ENCODE results near the gene SRSF10. TPM values are rescaled to one million over a fixed set of nuclear protein-coding genes. Genes with fewer than 3 reads are reported as not detected.

Gene SRSF10
- total and polyA plus RNA-seq, 2 donors from 2014 or later = 48.5 to 96.2 TPM

GRCh38 chr1:23924601-23925000 is 55.5 kb downstream of the SRSF10 start:
- FAIRE-seq = no peak
- Histone ChIP-seq H3K4me1 (ENCODE audit: control insufficient read depth in 2 of 3, insufficient read depth in 2 of 3, low read depth in 1 of 3, low read length in 3 of 3) (peaks cover 0 to 2% (median 0%) of the 10 kb centered on the region in 3 donors), H3K27me3 (ENCODE audit: control insufficient read depth, insufficient read depth, low read length) (no peaks in the 10 kb centered on the region), H3K9me3 (ENCODE audit: control insufficient read depth in 2 of 3, insufficient read depth in 1 of 3, low read length in 3 of 3) (no peaks in the 10 kb centered on the region), H3K27ac (ENCODE audit: low read depth in 2 of 2, low read length in 2 of 2) (no peak overlapping the region), H3K4me3 (ENCODE audit: low read length in 3 of 3) (no peak overlapping the region), H3K36me3 (ENCODE audit: control insufficient read depth in 2 of 3, insufficient read depth in 3 of 3, low read length in 3 of 3) (no peaks in the 10 kb centered on the region), H3K9ac (ENCODE audit: low read length in 3 of 3) (no peak overlapping the region)
- no peak for DNase-seq
- no peak for TF ChIP-seq CTCF (IDR thresholded peaks at IDR 0.05; ENCODE audit: borderline replicate concordance, extremely low read depth, insufficient read depth)
- intact Hi-C loops (cut with DNase I) = no loop called here

DNA sequence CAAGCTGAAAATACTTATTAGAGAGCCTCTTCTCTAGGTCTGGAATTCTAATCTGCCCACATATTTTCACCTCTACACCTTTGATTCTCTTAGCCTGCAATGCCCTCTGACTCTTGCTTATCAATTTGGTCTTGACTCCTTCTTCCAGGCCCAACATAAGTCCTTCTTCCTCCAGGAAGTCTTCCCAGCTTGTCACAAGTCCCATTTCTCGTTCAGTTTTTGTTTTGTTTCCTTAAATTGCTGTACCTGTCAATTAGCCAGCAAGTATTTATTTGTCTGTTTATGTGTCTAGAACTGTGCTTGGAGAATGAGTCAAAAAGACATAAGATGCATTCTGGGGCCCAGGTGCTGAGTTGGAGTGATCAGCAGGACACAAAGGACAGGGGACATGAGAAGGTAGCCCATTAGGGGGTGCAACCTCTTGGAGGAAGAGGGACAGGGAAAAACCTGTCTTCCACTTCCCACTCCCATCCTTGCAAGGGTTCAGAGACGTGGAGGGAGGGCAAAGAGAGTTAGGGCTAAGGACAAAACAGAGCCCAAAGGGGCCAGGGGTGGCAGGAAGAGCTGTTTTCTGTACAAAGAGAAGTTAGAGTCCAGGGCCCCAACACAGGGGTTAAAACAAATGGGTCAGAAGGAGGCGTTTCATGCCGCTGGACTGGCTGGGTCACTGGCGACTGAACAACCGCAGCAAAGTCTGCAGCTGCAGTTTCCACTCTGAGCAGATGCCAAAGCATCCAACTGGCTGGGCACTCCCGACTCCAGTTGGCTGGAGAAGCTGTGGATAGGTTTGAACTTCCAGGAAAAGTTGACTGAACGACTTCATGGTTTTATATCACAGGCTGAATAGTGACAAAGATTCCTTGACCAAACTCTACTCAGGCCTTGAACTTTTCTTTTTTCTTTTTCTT is 56.3 kb downstream of the SRSF10 start:
- no peak for FAIRE-seq
- intact Hi-C loops (cut with DNase I) = no loop called here
- H3K27ac ChIP-seq (ENCODE audit: low read depth in 2 of 2, low read length in 2 of 2) = no peak overlapping the region

GRCh38 chr1:23922321-23922943 is 57.7 kb downstream of the SRSF10 start:
- no peaks in the 10 kb centered on the region for H3K36me3 ChIP-seq (ENCODE audit: control insufficient read depth in 2 of 3, insufficient read depth in 3 of 3, low read length in 3 of 3)
- FAIRE-seq = no peak

More for the DNA sequence above, 56.3 kb downstream of the SRSF10 start:
- Histone ChIP-seq H3K9ac (ENCODE audit: low read length in 3 of 3) (no peak overlapping the region), H3K9me3 (ENCODE audit: control insufficient read depth in 2 of 3, insufficient read depth in 1 of 3, low read length in 3 of 3) (no peaks in the 10 kb centered on the region), H3K36me3 (ENCODE audit: control insufficient read depth in 2 of 3, insufficient read depth in 3 of 3, low read length in 3 of 3) (no peaks in the 10 kb centered on the region), H3K4me3 (ENCODE audit: low read length in 3 of 3) (no peak overlapping the region), H3K27me3 (ENCODE audit: control insufficient read depth, insufficient read depth, low read length) (no peaks in the 10 kb centered on the region), H3K4me1 (ENCODE audit: control insufficient read depth in 2 of 3, insufficient read depth in 2 of 3, low read depth in 1 of 3, low read length in 3 of 3) (peaks cover 0 to 2% (median 0%) of the 10 kb centered on the region in 3 donors)
- no peak for TF ChIP-seq CTCF (IDR thresholded peaks at IDR 0.05; ENCODE audit: borderline replicate concordance, extremely low read depth, insufficient read depth)
- DNase-seq = peak in 1 of 5 donors; percentile 1

More at GRCh38 chr1:23922321-23922943, 57.7 kb downstream of the SRSF10 start:
- Histone ChIP-seq H3K27me3 (ENCODE audit: control insufficient read depth, insufficient read depth, low read length) (no peaks in the 10 kb centered on the region), H3K4me3 (ENCODE audit: low read length in 3 of 3) (no peak overlapping the region), H3K4me1 (ENCODE audit: control insufficient read depth in 2 of 3, insufficient read depth in 2 of 3, low read depth in 1 of 3, low read length in 3 of 3) (peaks cover 0 to 2% (median 0%) of the 10 kb centered on the region in 3 donors), H3K9me3 (ENCODE audit: control insufficient read depth in 2 of 3, insufficient read depth in 1 of 3, low read length in 3 of 3) (no peaks in the 10 kb centered on the region), H3K27ac (ENCODE audit: low read depth in 2 of 2, low read length in 2 of 2) (no peak overlapping the region), H3K9ac (ENCODE audit: low read length in 3 of 3) (no peak overlapping the region)
- DNase-seq = peak in 1 of 5 donors; percentile 2
- no peak for TF ChIP-seq CTCF (IDR thresholded peaks at IDR 0.05; ENCODE audit: borderline replicate concordance, extremely low read depth, insufficient read depth)
- intact Hi-C loops (cut with DNase I) = no loop called here
